GM21529 (cell line): ENCODE data around the gene CYYR1.
"Not testable (repeated sequence)": the region's sequence is repeated elsewhere in the genome, so short reads cannot be mapped to it uniquely, and the experiment has no call there.

Source experiments
- ATAC-seq: cut with Tn5 transposase; IDR thresholded peaks from one replicate; pipeline ENCODE4 v1.9.1; 2021; ENCODE audit not compliant: unreplicated experiment

CYYR1 gene

GRCh38 chr21:26491663-26492062 lies 81.4 kb downstream of the CYYR1 start:
- ATAC-seq: no peak

- ATAC-seq: no peak
Measured at GRCh38 chr21:26490771-26491170, 82.3 kb downstream of the CYYR1 start.

GRCh38 chr21:26489781-26490180 lies 83.3 kb downstream of the CYYR1 start:
- no peak for ATAC-seq

- ATAC-seq: no peak
Measured at GRCh38 chr21:26487981-26488480, 85.1 kb downstream of the CYYR1 start.

GRCh38 chr21:26473471-26473870 lies 99.6 kb downstream of the CYYR1 start:
- ATAC-seq: no peak

GRCh38 chr21:26471099-26471471 lies 102.0 kb downstream of the CYYR1 start:
- no peak for ATAC-seq

GRCh38 chr21:26470351-26471098 lies 102.6 kb downstream of the CYYR1 start:
- no peak for ATAC-seq

- ATAC-seq: no peak
Measured at GRCh38 chr21:26469789-26470188, 103.3 kb downstream of the CYYR1 start.

- no peak for ATAC-seq
Measured at GRCh38 chr21:26465916-26466315, 107.2 kb downstream of the CYYR1 start.

GRCh38 chr21:26461500-26461899 lies 111.6 kb downstream of the CYYR1 start:
- no peak for ATAC-seq

GRCh38 chr21:26460621-26461020 lies 112.5 kb downstream of the CYYR1 start:
- ATAC-seq: no peak

GRCh38 chr21:26458854-26459253 lies 114.2 kb downstream of the CYYR1 start:
- ATAC-seq: not testable (repeated sequence)

- ATAC-seq: no peak
Measured at GRCh38 chr21:26457817-26458216, 115.3 kb downstream of the CYYR1 start.

- ATAC-seq: no peak
Measured at GRCh38 chr21:26453267-26453666, 119.8 kb downstream of the CYYR1 start.

GRCh38 chr21:26451081-26451740 lies 121.9 kb downstream of the CYYR1 start:
- no peak for ATAC-seq

- ATAC-seq: no peak
Measured at GRCh38 chr21:26449161-26449560, 123.9 kb downstream of the CYYR1 start.

GRCh38 chr21:26448751-26449150 lies 124.3 kb downstream of the CYYR1 start:
- ATAC-seq: no peak

GRCh38 chr21:26447932-26448475 lies 125.1 kb downstream of the CYYR1 start:
- no peak for ATAC-seq

GRCh38 chr21:26445440-26445839 lies 127.6 kb downstream of the CYYR1 start:
- no peak for ATAC-seq

GRCh38 chr21:26444646-26445045 lies 128.4 kb downstream of the CYYR1 start:
- no peak for ATAC-seq

GRCh38 chr21:26443867-26444266 lies 129.2 kb downstream of the CYYR1 start:
- no peak for ATAC-seq

GRCh38 chr21:26443291-26443690 lies 129.8 kb downstream of the CYYR1 start:
- no peak for ATAC-seq
